SK-N-SH treated with all-trans-retinoic acid at 6 μM for 48 hours (cell line): Measurements from ENCODE around the gene PSMA7.

Experiments
- ESRRG ChIP-seq: fragments of 250-450 bp; sonication (Bioruptor Pico); IDR thresholded peaks from 2 replicates; pipeline ENCODE4 v1.6.1; 2021; ENCODE audit warnings: mild to moderate bottlenecking
- PATZ1 ChIP-seq: fragments of 250-450 bp; sonication (Bioruptor Pico); IDR thresholded peaks from 2 replicates; pipeline ENCODE4 v1.8.0; 2020; ENCODE audit warnings: mild to moderate bottlenecking, moderate library complexity, borderline replicate concordance
- POU6F1 ChIP-seq: fragments of 250-450 bp; sonication (Bioruptor Pico); IDR thresholded peaks from 2 replicates; pipeline ENCODE4 v1.8.0; 2021; ENCODE audit warnings: low read depth, mild to moderate bottlenecking, moderate library complexity, borderline replicate concordance
- ZFP3 ChIP-seq: fragments of 250-450 bp; sonication (Bioruptor Pico); IDR thresholded peaks from 2 replicates; pipeline ENCODE4 v1.5.0; 2020; ENCODE audit warnings: mild to moderate bottlenecking, moderate library complexity

- TF ChIP-seq POU6F1 (CRISPR knock-in tag) = no peak
- no peak for TF ChIP-seq ZFP3
- no peak for TF ChIP-seq PATZ1 (CRISPR knock-in tag)
- no peak for TF ChIP-seq ESRRG
Measured at GRCh38 chr20:62119591-62120364, 23.4 kb downstream of the PSMA7 start.
